OCI-LY7 (cell line): Measurements from ENCODE around the gene BHLHA15. TPM values are rescaled to one million over a fixed set of nuclear protein-coding genes. Genes with fewer than 3 reads are reported as not detected.

Experiments used
- BruUV-seq: library from RNA; stranded (reverse); fragments of 400-500 nt; replicated peaks from 2 replicates; lab custom pipeline; 2021; lab: Mats Ljungman, UMichigan
- CTCF ChIA-PET: fragments of 300-600 bp; sonication (Branson Sonifier 250); formaldehyde crosslinking; loops from one replicate; lab custom pipeline; 2022; ENCODE audit warnings: antibody characterized with exemption; ENCODE audit not compliant: unreplicated experiment; lab: Charles Lee
- POLR2A ChIA-PET: fragments of 300-600 bp; sonication (Branson Sonifier 250); formaldehyde crosslinking; loops from one replicate; lab custom pipeline; 2022; ENCODE audit warnings: antibody characterized with exemption; lab: Charles Lee
- DNase-seq: peaks from one replicate; pipeline ENCODE4 v3.0.0-alpha.2; 2015; ENCODE audit warnings: low spot score
- H2AFZ ChIP-seq: fragments of 200-600 bp; sonication (generic), shearing (Covaris generic); 2 replicates; pipeline ENCODE4 v1.6.1; 2014; ENCODE audit warnings: mild to moderate bottlenecking, antibody characterized with exemption, low read length, moderate library complexity
- H3K27ac ChIP-seq: fragments of 200-600 bp; sonication (generic); 2 replicates; pipeline ENCODE4 v1.5.1; 2014; ENCODE audit warnings: mixed run types, low read depth, mild to moderate bottlenecking, moderate library complexity, low read length, inconsistent platforms; ENCODE audit not compliant: poor library complexity, severe bottlenecking
- H3K36me3 ChIP-seq: fragments of 200-600 bp; sonication (generic); 2 replicates; pipeline ENCODE4 v1.6.1; 2014; ENCODE audit warnings: mild to moderate bottlenecking, antibody characterized with exemption, low read length, moderate library complexity, mixed read lengths; ENCODE audit not compliant: insufficient read depth
- H3K4me1 ChIP-seq: fragments of 200-600 bp; sonication (generic); 2 replicates; pipeline ENCODE4 v1.5.1; 2014; ENCODE audit warnings: mild to moderate bottlenecking, low read length; ENCODE audit not compliant: insufficient read depth, poor library complexity, severe bottlenecking
- H3K4me2 ChIP-seq: fragments of 200-600 bp; sonication (generic); 2 replicates; pipeline ENCODE4 v1.6.1; 2014; ENCODE audit warnings: mild to moderate bottlenecking, low read length
- H3K4me3 ChIP-seq: fragments of 200-600 bp; sonication (generic); 2 replicates; pipeline ENCODE4 v1.5.1; 2014; ENCODE audit warnings: mild to moderate bottlenecking, low read depth, low read length; ENCODE audit not compliant: poor library complexity, severe bottlenecking
- H3K79me2 ChIP-seq: fragments of 200-600 bp; sonication (generic); 2 replicates; pipeline ENCODE4 v1.6.1; 2016; ENCODE audit warnings: low read depth, mild to moderate bottlenecking, low read length, moderate library complexity, mixed read lengths; ENCODE audit not compliant: insufficient read depth
- H3K9me2 ChIP-seq: fragments of 200-600 bp; sonication (generic); 2 replicates; pipeline ENCODE4 v1.6.1; 2016; ENCODE audit warnings: mild to moderate bottlenecking, low read length, mixed read lengths; ENCODE audit not compliant: insufficient read depth
- H3K9me3 ChIP-seq: fragments of 200-600 bp; sonication (generic); 2 replicates; pipeline ENCODE4 v1.6.1; 2014; ENCODE audit warnings: mild to moderate bottlenecking, mixed run types, low read length, mixed read lengths
- H4K20me1 ChIP-seq: fragments of 200-600 bp; sonication (generic); 2 replicates; pipeline ENCODE4 v1.6.1; 2014; ENCODE audit warnings: mild to moderate bottlenecking, antibody characterized with exemption, low read length, moderate library complexity, mixed read lengths; ENCODE audit not compliant: insufficient read depth
- EZH2phosphoT487 ChIP-seq: fragments of 200-600 bp; sonication (generic); IDR thresholded peaks from 2 replicates; pipeline ENCODE4 v1.6.1; 2018; ENCODE audit warnings: low read depth, borderline replicate concordance, mild to moderate bottlenecking, mixed run types, antibody characterized with exemption, low read length, moderate library complexity, mixed read lengths
- intact Hi-C: fragments of 100-400 bp; cut with micrococcal nuclease; formaldehyde crosslinking; loops from one replicate; pipeline ENCODE4 v1.10.0; 2022; ENCODE audit not compliant: unreplicated experiment
- total RNA-seq, 2 experiments: library from RNA; depleted of rRNA in 1 of 2; stranded (reverse); fragments of >200 nt in 1 of 2; shearing (Covaris generic) in 1 of 2; gene quantifications; 2 replicates each; pipeline ENCODE4 v1.2.3, GENCODE V29; 2014 to 2022
- TF ChIP-seq, protein P1 (sequence below): fragments of 200-600 bp; sonication (generic); conservative IDR thresholded peaks from 2 replicates; pipeline ENCODE4 v1.5.1; 2014; ENCODE audit warnings: mild to moderate bottlenecking, antibody characterized with exemption, low read length, moderate library complexity, mixed read lengths

BHLHA15 gene
- total RNA-seq, 2 experiments from 2014 or later = 0.69 to 4.3 TPM

GRCh38 chr7:98225913-98226614 lies 14.8 kb downstream of the BHLHA15 start:
- POLR2A ChIA-PET = no interaction called here

GRCh38 chr7:98227939-98228338 lies 16.7 kb downstream of the BHLHA15 start:
- no peak overlapping the region for H3K27ac ChIP-seq
- H3K4me1 ChIP-seq = no peaks in the 10 kb centered on the region
- H3K4me2 ChIP-seq = no peak overlapping the region
- ChIA-PET CTCF (no interaction called here), POLR2A (no interaction called here)
- BruUV-seq = no TSS peak
- no peaks in the 10 kb centered on the region for H3K36me3 ChIP-seq
- TF ChIP-seq, protein P1, sequence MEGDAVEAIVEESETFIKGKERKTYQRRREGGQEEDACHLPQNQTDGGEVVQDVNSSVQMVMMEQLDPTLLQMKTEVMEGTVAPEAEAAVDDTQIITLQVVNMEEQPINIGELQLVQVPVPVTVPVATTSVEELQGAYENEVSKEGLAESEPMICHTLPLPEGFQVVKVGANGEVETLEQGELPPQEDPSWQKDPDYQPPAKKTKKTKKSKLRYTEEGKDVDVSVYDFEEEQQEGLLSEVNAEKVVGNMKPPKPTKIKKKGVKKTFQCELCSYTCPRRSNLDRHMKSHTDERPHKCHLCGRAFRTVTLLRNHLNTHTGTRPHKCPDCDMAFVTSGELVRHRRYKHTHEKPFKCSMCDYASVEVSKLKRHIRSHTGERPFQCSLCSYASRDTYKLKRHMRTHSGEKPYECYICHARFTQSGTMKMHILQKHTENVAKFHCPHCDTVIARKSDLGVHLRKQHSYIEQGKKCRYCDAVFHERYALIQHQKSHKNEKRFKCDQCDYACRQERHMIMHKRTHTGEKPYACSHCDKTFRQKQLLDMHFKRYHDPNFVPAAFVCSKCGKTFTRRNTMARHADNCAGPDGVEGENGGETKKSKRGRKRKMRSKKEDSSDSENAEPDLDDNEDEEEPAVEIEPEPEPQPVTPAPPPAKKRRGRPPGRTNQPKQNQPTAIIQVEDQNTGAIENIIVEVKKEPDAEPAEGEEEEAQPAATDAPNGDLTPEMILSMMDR = no peak
- TF ChIP-seq EZH2phosphoT487 = no peak
- intact Hi-C loops = no loop called here
- no peaks in the 10 kb centered on the region for H3K9me3 ChIP-seq
- H2AFZ ChIP-seq = no peak overlapping the region
- no peak overlapping the region for H3K4me3 ChIP-seq
- H3K9me2 ChIP-seq = no peaks in the 10 kb centered on the region
- DNase-seq = no peak
- no peaks in the 10 kb centered on the region for H3K79me2 ChIP-seq
- no peaks in the 10 kb centered on the region for H4K20me1 ChIP-seq

More at GRCh38 chr7:98225913-98226614, 14.8 kb downstream of the BHLHA15 start:
- Histone ChIP-seq H3K4me1 (no peaks in the 10 kb centered on the region), H3K36me3 (peaks cover 8% of the 10 kb centered on the region; the same call in 1 of the 2 replicates), H3K27ac (no peak overlapping the region), H3K4me2 (no peak overlapping the region), H3K9me2 (no peaks in the 10 kb centered on the region), H3K79me2 (no peaks in the 10 kb centered on the region), H2AFZ (no peak overlapping the region), H4K20me1 (no peaks in the 10 kb centered on the region), H3K9me3 (no peaks in the 10 kb centered on the region), H3K4me3 (no peak overlapping the region)
- DNase-seq = no peak
- CTCF ChIA-PET = no interaction called here
- BruUV-seq = no TSS peak
- intact Hi-C loops = no loop called here
- TF ChIP-seq, protein P1 = no peak
- TF ChIP-seq EZH2phosphoT487 = no peak

GRCh38 chr7:98228801-98229200 lies 17.6 kb downstream of the BHLHA15 start:
- no peak for DNase-seq
- ChIA-PET POLR2A (no interaction called here), CTCF (no interaction called here)
- no peak overlapping the region for H2AFZ ChIP-seq
- no peak overlapping the region for H3K27ac ChIP-seq
- intact Hi-C loops = no loop called here
- H3K36me3 ChIP-seq = no peaks in the 10 kb centered on the region
- H4K20me1 ChIP-seq = no peaks in the 10 kb centered on the region
- TF ChIP-seq, protein P1 = no peak
- no peak for TF ChIP-seq EZH2phosphoT487
- no peaks in the 10 kb centered on the region for H3K4me1 ChIP-seq
- no peaks in the 10 kb centered on the region for H3K79me2 ChIP-seq
- no peak overlapping the region for H3K4me3 ChIP-seq
- no peaks in the 10 kb centered on the region for H3K9me3 ChIP-seq
- no peak overlapping the region for H3K4me2 ChIP-seq
- H3K9me2 ChIP-seq = no peaks in the 10 kb centered on the region
- BruUV-seq = no TSS peak
